DND-41 (cell line): ENCODE results near the gene LRPAP1.

Source experiments
- EZH2 ChIP-seq: IDR thresholded peaks from 3 replicates; pipeline ENCODE4 v1.6.1; 2012; ENCODE audit warnings: borderline replicate concordance, low read depth, mild to moderate bottlenecking, moderate library complexity, low read length, inconsistent platforms; ENCODE audit not compliant: severe bottlenecking
- TF ChIP-seq, protein P1 (sequence below): IDR thresholded peaks from 2 replicates; pipeline ENCODE4 v1.5.1; 2012; ENCODE audit warnings: borderline replicate concordance, low read length, moderate library complexity, mild to moderate bottlenecking; ENCODE audit not compliant: poor library complexity, severe bottlenecking; ENCODE audit errors: extremely low read depth

- TF ChIP-seq, protein P1, sequence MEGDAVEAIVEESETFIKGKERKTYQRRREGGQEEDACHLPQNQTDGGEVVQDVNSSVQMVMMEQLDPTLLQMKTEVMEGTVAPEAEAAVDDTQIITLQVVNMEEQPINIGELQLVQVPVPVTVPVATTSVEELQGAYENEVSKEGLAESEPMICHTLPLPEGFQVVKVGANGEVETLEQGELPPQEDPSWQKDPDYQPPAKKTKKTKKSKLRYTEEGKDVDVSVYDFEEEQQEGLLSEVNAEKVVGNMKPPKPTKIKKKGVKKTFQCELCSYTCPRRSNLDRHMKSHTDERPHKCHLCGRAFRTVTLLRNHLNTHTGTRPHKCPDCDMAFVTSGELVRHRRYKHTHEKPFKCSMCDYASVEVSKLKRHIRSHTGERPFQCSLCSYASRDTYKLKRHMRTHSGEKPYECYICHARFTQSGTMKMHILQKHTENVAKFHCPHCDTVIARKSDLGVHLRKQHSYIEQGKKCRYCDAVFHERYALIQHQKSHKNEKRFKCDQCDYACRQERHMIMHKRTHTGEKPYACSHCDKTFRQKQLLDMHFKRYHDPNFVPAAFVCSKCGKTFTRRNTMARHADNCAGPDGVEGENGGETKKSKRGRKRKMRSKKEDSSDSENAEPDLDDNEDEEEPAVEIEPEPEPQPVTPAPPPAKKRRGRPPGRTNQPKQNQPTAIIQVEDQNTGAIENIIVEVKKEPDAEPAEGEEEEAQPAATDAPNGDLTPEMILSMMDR = no peak
- TF ChIP-seq EZH2 = no peak
These were observed 61.8 kb downstream of the LRPAP1 start for GRCh38 chr4:3470244-3471097.
